H9 (cell line): ENCODE data around the gene HUWE1. TPM values are rescaled to one million over a fixed set of nuclear protein-coding genes. Genes with fewer than 3 reads are reported as not detected.

Experiments used
- DNase-seq: peaks from one replicate; pipeline ENCODE4 v3.0.0-alpha.2; 2017
- H2AFZ ChIP-seq: one replicate; pipeline ENCODE4 v1.6.1; 2013; ENCODE audit warnings: mild to moderate bottlenecking, low read length, control low read depth, moderate library complexity
- H2AK5ac ChIP-seq: 2 replicates; pipeline ENCODE4 v1.6.1; 2013; ENCODE audit warnings: low read length, control low read depth, mixed read lengths; ENCODE audit not compliant: insufficient read length
- H2BK120ac ChIP-seq: one replicate; pipeline ENCODE4 v1.6.1; 2013; ENCODE audit warnings: low read depth, mild to moderate bottlenecking, low read length, control low read depth, inconsistent platforms; ENCODE audit not compliant: poor library complexity, severe bottlenecking
- H2BK12ac ChIP-seq: 2 replicates; pipeline ENCODE4 v1.6.1; 2013; ENCODE audit warnings: low read length, control low read depth, mixed read lengths, low read depth; ENCODE audit not compliant: insufficient read length
- H2BK15ac ChIP-seq: 2 replicates; pipeline ENCODE4 v1.6.1; 2013; ENCODE audit warnings: low read depth, low read length, control low read depth
- H2BK20ac ChIP-seq: one replicate; pipeline ENCODE4 v1.6.1; 2013; ENCODE audit warnings: low read depth, mild to moderate bottlenecking, low read length, control low read depth, inconsistent platforms; ENCODE audit not compliant: poor library complexity, severe bottlenecking
- H2BK5ac ChIP-seq: 2 replicates; pipeline ENCODE4 v1.6.1; 2013; ENCODE audit warnings: low read length, control low read depth, mixed read lengths; ENCODE audit not compliant: insufficient read length
- H3K14ac ChIP-seq: 2 replicates; pipeline ENCODE4 v1.6.1; 2013; ENCODE audit warnings: low read length, control low read depth; ENCODE audit not compliant: insufficient read depth
- H3K18ac ChIP-seq: 2 replicates; pipeline ENCODE4 v1.6.1; 2013; ENCODE audit warnings: low read depth, mild to moderate bottlenecking, mixed read lengths, low read length, control low read depth; ENCODE audit not compliant: insufficient read length
- H3K23ac ChIP-seq: 2 replicates; pipeline ENCODE4 v1.6.1; 2013; ENCODE audit warnings: low read length, control low read depth, mixed read lengths, low read depth; ENCODE audit not compliant: insufficient read length
- H3K23me2 ChIP-seq: 2 replicates; pipeline ENCODE4 v1.6.1; 2013; ENCODE audit warnings: low read depth, mild to moderate bottlenecking, mixed read lengths, low read length, control low read depth; ENCODE audit not compliant: insufficient read length, poor library complexity, severe bottlenecking
- H3K27ac ChIP-seq: 2 replicates; pipeline ENCODE4 v1.5.1; 2013; ENCODE audit warnings: low read length, control low read depth, mixed read lengths, low read depth; ENCODE audit not compliant: insufficient read length
- H3K27me3 ChIP-seq: 2 replicates; pipeline ENCODE4 v1.6.1; 2013; ENCODE audit warnings: low read length, control low read depth, inconsistent platforms; ENCODE audit not compliant: insufficient read depth
- H3K4ac ChIP-seq: 2 replicates; pipeline ENCODE4 v1.6.1; 2013; ENCODE audit warnings: low read depth, mild to moderate bottlenecking, control low read depth, inconsistent platforms, low read length, moderate library complexity
- H3K4me1 ChIP-seq: 2 replicates; pipeline ENCODE4 v1.6.1; 2013; ENCODE audit warnings: low read length, control low read depth, inconsistent platforms; ENCODE audit not compliant: insufficient read depth
- H3K4me2 ChIP-seq: 2 replicates; pipeline ENCODE4 v1.6.1; 2013; ENCODE audit warnings: low read length, control low read depth, mixed read lengths; ENCODE audit not compliant: insufficient read length, insufficient read depth
- H3K56ac ChIP-seq: 2 replicates; pipeline ENCODE4 v1.6.1; 2013; ENCODE audit warnings: low read depth, mild to moderate bottlenecking, mixed read lengths, low read length, control low read depth; ENCODE audit not compliant: insufficient read length
- H3K79me1 ChIP-seq: 2 replicates; pipeline ENCODE4 v1.6.1; 2013; ENCODE audit warnings: low read depth, mild to moderate bottlenecking, moderate library complexity, low read length, control low read depth, inconsistent platforms; ENCODE audit not compliant: insufficient read depth, poor library complexity, severe bottlenecking
- H3K79me2 ChIP-seq: 2 replicates; pipeline ENCODE4 v1.6.1; 2013; ENCODE audit warnings: low read length, control low read depth, inconsistent platforms; ENCODE audit not compliant: insufficient read depth
- H3K9ac ChIP-seq: 2 replicates; pipeline ENCODE4 v1.6.1; 2013; ENCODE audit warnings: low read length, control low read depth, mixed read lengths; ENCODE audit not compliant: insufficient read length; ENCODE audit errors: extremely low read depth
- H3K9me3 ChIP-seq: one replicate; pipeline ENCODE4 v1.6.1; 2013; ENCODE audit warnings: low read depth, low read length, inconsistent platforms; ENCODE audit not compliant: control insufficient read depth
- H3T11ph ChIP-seq: one replicate; pipeline ENCODE4 v1.6.1; 2013; ENCODE audit warnings: mild to moderate bottlenecking, low read length, control low read depth, inconsistent platforms
- H4K20me1 ChIP-seq: one replicate; pipeline ENCODE4 v1.6.1; 2013; ENCODE audit not compliant: control insufficient read depth, insufficient read length, insufficient read depth
- H4K5ac ChIP-seq: 2 replicates; pipeline ENCODE4 v1.6.1; 2013; ENCODE audit warnings: low read depth, mild to moderate bottlenecking, mixed read lengths, low read length, control low read depth; ENCODE audit not compliant: insufficient read length
- H4K8ac ChIP-seq: replicated peaks from 2 replicates; pipeline ENCODE4 v1.6.1; 2013; ENCODE audit warnings: low read length, control low read depth, mixed read lengths, low read depth; ENCODE audit not compliant: insufficient read length
- H4K91ac ChIP-seq: 2 replicates; pipeline ENCODE4 v1.6.1; 2013; ENCODE audit warnings: low read depth, mild to moderate bottlenecking, moderate library complexity, mixed read lengths, low read length, control low read depth; ENCODE audit not compliant: insufficient read length
- H3K27ac Mint-ChIP-seq, 3 experiments: 2 replicates in 2 of 3; 3 replicates in 1 of 3; pipeline ENCODE4 v1.8.0; 2020 to 2021; ENCODE audit warnings: mixed read lengths in 3 of 3, mild to moderate bottlenecking in 1 of 3, moderate library complexity in 1 of 3
- H3K27me3 Mint-ChIP-seq: 2 replicates; pipeline ENCODE4 v1.8.0; 2021; ENCODE audit warnings: low read depth, mild to moderate bottlenecking, moderate library complexity, mixed read lengths
- H3K36me3 Mint-ChIP-seq, 3 experiments: 2 replicates in 2 of 3; 3 replicates in 1 of 3; pipeline ENCODE4 v1.8.0; 2020 to 2021; ENCODE audit warnings: low read depth in 3 of 3, mixed read lengths in 3 of 3; ENCODE audit not compliant: insufficient read depth in 1 of 3
- H3K4me1 Mint-ChIP-seq, 2 experiments: 2 replicates each; pipeline ENCODE4 v1.8.0; 2020; ENCODE audit warnings: mixed read lengths in 2 of 2
- H3K4me3 Mint-ChIP-seq, 2 experiments: 2 replicates in 1 of 2; 3 replicates in 1 of 2; pipeline ENCODE4 v1.8.0; 2020 to 2021; ENCODE audit warnings: mild to moderate bottlenecking in 2 of 2, mixed read lengths in 2 of 2, moderate library complexity in 1 of 2
- H3K9me3 Mint-ChIP-seq, 2 experiments: 2 replicates in 1 of 2; 3 replicates in 1 of 2; pipeline ENCODE4 v1.8.0; 2020; ENCODE audit warnings: mild to moderate bottlenecking in 2 of 2, mixed read lengths in 2 of 2, moderate library complexity in 1 of 2
- CTCF ChIP-seq: fragments of 200-600 bp; sonication (generic); conservative IDR thresholded peaks from 3 replicates; pipeline ENCODE4 v1.8.0; 2021; ENCODE audit warnings: antibody characterized with exemption, mild to moderate bottlenecking
- WGBS: extraction: QIAGEN DNeasy Blood & Tissue Kit; methylation state at CpG from one replicate; pipeline ENCODE4 v1.1.7; 2013; ENCODE audit warnings: missing lambda C conversion rate, low lambda C conversion rate, mixed read lengths; ENCODE audit not compliant: insufficient read length; ENCODE audit errors: extremely low coverage; 5-methylcytosine and 5-hydroxymethylcytosine counted together
- total RNA-seq: library from RNA; stranded (reverse); gene quantifications from 2 replicates; pipeline ENCODE4 v1.2.1, GENCODE V29; 2021

Gene HUWE1
- total RNA-seq, 1 experiment from 2014 or later: 230 TPM

GRCh38 chrX:53688300-53688699 is 1.8 kb upstream of the HUWE1 start:
- no peaks in the 10 kb centered on the region; the same call in 1 of the 2 replicates for H3K79me2 ChIP-seq
- no peak for DNase-seq

More at GRCh38 chrX:53688300-53688699, 1.8 kb upstream of the HUWE1 start:
- Histone ChIP-seq H4K91ac (no peak overlapping the region), H3K23me2 (peaks cover 6% of the 10 kb centered on the region), H3K27me3 (no peaks in the 10 kb centered on the region), H3K14ac (no peak overlapping the region), H3K56ac (no peak overlapping the region), H4K5ac (no peak overlapping the region), H3T11ph (no peak overlapping the region), H3K4me2 (no peak overlapping the region), H2AK5ac (no peak overlapping the region), H3K4me1 (no peaks in the 10 kb centered on the region), H2BK120ac (no peak overlapping the region), H3K79me1 (no peaks in the 10 kb centered on the region), H3K4ac (no peak overlapping the region), H2BK12ac (no peak overlapping the region), H3K9me3 (no peaks in the 10 kb centered on the region), H3K9ac (no peak overlapping the region), H3K18ac (no peak overlapping the region), H4K20me1 (no peaks in the 10 kb centered on the region), H2BK20ac (no peak overlapping the region), H3K23ac (no peak overlapping the region), H3K27ac (no peak overlapping the region), H2BK5ac (no peak overlapping the region), H4K8ac (no peak overlapping the region), H2AFZ (no peak overlapping the region), H2BK15ac (no peak overlapping the region)
- Mint-ChIP-seq H3K27me3 (no peaks in the 10 kb centered on the region; the same call in 1 of the 2 replicates), H3K36me3 (peaks cover 2 to 5% (median 3%) of the 10 kb centered on the region in 3 experiments; a peak in 5 of 7 replicates), H3K27ac (no peak overlapping the region), H3K4me1 (peaks cover 0 to 3% of the 10 kb centered on the region in 2 experiments; a peak in 1 of 4 replicates), H3K4me3 (no peak overlapping the region), H3K9me3 (peaks cover 66 to 68% of the 10 kb centered on the region in 2 experiments)
- TF ChIP-seq CTCF: no peak
- no CpG with 5 or more reads among the region's 7 CpGs for WGBS
